ENCODE measurements around the gene ARHGEF11.
A peak's percentile ranks its signal among the peaks of the same experiment; 100 is the strongest.

Gene ARHGEF11

DNA sequence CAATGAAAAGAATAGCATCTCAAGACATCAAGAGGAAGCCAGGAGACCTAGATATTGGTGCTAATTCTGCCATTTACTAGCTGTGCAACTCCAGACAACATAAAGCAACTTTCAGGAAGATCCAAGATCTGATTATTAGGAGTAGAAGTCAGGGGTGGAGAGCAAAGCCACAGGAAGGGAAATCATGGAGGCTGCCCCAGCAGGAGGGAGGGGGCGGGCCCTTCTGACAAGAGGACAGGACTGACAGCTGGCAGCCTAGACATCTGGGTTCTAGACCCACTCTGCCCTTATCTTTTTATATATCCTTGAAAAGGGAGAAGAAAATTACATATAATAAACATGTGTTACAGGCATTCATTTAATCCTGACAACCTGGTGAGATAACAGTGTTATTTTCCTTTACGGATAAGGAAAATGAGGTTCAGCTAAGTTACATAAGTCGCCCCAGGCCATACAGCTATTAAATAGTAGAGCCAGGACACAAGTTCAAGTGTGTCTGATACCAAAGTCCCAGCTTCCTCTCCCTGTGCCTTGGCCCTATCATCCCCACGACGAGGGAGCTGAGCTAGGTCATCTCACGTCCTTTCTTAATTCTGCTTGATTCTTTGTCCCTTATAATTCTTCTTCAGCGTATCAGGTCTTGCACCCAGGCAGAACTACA is 46.6 kb downstream of the ARHGEF11 start:
- no peak for DNase-seq

DNA sequence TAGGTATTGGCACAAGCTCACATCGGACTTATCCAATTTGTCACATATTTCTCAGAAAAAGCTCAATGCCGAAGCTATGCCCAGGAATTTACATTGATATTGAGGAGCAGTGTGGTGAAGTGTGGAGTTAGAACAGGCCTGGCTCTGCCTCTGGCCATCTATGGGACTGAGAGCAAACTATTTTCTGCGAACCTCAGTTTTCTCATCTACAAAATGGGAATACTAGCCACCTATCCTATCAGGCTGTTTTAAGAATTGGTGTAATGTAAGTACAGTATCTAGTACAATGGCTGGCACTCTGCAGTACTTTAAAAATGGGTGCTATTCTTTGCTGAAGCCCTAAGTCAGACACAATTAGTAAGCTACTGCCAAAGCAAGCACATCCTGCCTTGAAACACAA is 47.2 kb downstream of the ARHGEF11 start:
- no peak for DNase-seq

GRCh38 chr1:156995412-156995811 is 50.1 kb downstream of the ARHGEF11 start:
- DNase-seq, result no peak

DNA sequence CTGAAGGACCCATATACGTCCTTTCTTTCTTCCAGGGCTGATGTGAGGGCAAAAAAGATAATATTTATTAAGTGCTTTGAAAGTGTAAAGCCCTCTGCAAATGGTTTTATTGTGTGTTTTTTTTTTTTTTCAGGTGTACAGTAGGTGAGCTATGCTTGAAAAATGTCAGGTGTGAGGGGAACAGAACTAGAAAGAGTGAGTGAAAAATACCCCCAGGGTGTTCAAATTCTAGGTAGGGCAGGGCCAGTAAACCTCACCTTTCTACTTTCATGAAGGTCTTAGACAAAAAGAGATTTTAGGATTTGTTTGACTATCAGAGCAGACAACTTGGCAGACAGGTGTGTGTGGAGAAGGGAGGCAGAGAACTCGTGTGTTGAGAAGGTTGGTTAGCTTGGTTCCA is 51.3 kb downstream of the ARHGEF11 start:
- no peak for DNase-seq

GRCh38 chr1:156993426-156994147 is 52.0 kb downstream of the ARHGEF11 start:
- no peak for DNase-seq

GRCh38 chr1:156992215-156992614 is 53.3 kb downstream of the ARHGEF11 start:
- DNase-seq, result no peak

DNA sequence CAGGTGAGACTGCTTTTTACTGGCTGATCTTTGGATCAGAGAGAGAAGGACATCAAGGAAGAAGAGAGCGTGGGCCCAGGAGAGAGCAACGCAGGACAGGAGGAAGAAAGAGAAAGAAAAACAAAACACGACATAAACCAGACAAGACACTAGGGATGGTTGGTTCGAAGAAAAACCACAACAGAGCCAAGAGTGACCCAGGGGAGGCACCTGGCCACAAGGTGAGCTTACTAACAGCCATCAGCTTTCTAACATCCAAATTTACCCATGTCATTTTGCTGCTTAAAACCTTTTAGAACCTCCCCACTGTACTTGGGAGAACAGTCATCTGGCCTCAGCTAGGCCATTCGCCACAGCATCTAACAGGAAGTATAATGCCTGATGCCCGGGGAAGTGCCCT is 57.8 kb downstream of the ARHGEF11 start:
- DNase-seq, result no peak

DNA sequence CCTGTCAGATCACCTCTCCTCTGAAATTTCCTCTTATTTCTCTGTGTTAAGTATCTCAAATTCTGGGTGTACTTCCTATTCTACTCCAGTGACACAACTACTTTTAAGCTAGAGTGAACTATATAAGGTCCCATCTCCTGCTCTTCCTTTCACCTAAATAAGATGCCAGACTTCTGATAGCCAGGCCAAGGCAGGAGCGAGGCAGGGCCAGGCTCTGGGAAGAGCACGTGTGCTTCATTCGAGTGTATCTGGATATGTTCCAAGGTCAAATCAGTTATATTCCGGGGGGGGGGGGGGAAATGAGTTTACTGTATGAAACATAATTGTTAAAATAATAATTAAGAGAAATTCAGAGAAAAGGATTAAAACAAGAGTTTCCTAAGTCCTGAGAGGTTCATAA is 65.0 kb downstream of the ARHGEF11 start:
- no peak for DNase-seq

DNA sequence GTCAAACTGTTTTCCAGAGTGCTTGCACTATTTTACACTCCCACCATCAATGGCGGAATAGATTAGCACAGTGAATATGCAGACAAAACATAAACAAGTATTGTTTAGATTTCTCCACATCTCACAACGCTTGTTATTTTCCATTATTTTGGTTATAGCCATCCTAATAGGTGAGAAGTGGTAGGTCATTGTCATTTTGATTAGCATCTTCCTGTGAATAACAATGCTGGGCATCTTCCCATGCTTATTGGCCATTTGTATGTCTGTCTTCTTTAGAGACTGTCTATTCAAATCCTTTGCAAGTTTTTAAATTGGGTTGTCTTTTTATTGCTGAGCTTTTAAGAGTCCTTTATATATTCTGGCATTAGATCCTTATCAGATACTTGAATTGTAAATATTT is 70.5 kb downstream of the ARHGEF11 start:
- DNase-seq, result no peak

GRCh38 chr1:156973417-156973816 is 72.1 kb downstream of the ARHGEF11 start:
- no peak for DNase-seq

DNA sequence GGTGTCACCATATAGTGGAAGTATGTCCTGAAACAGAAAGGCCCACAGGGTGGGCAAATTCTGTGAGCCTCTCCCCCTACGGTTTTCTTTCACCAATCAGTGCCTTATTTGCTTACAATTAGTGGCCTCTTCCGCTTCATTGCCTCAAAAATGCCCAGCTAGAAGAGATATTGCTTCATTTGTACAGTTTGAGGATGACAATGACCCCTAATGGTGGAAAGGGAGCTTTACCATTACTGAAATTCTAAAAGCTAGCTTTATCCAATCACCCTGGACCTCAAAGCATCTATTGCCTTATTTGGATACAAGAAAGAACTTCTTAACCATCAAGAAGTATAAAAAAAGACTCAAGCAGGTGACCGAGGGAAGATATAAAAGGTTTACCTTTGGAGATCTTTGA is 75.5 kb downstream of the ARHGEF11 start:
- no peak for DNase-seq

GRCh38 chr1:156969496-156969895 is 76.0 kb downstream of the ARHGEF11 start:
- no peak for DNase-seq

DNA sequence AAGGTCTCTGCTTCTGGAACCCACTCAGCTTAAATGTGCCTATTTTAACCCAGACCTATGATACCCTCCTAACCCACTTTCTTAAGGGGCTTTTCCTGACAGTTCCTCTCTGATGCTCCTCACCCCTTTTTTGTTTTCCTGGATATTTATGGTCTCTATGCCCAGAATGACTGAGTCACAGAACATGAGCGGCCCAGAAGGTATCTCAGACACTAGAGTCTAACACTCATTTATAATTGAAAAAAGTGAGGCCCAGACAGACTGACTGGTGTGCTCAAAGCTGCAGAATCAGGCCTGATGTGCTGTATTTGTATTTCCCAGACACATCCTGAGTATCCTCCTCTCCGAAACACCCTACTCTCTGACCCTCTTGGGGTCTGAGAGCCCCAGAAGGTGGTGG is 81.1 kb downstream of the ARHGEF11 start:
- no peak for DNase-seq

DNA sequence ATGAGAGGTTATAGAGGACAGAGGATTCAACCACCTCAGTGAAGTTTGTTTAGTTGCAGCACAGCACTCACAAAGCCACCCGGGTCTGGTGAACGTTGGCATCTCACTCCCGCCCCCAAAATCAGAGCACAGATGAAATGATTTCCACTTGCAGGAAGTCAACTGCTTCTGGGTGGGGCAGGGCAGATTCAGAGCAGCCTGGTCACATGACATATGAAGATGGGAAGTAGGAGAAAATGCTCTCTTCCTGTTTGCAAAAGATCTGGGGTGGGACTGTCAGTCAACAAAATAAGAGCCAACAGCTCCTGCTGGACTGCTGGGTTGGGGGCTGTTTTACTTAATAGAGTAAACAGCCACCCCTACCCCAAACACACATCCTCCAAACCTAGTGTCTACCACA is 81.9 kb downstream of the ARHGEF11 start:
- DNase-seq, result peak; percentile 35

- DNase-seq, result no peak
Observed at GRCh38 chr1:156961709-156962108, 83.8 kb downstream of the ARHGEF11 start.

DNA sequence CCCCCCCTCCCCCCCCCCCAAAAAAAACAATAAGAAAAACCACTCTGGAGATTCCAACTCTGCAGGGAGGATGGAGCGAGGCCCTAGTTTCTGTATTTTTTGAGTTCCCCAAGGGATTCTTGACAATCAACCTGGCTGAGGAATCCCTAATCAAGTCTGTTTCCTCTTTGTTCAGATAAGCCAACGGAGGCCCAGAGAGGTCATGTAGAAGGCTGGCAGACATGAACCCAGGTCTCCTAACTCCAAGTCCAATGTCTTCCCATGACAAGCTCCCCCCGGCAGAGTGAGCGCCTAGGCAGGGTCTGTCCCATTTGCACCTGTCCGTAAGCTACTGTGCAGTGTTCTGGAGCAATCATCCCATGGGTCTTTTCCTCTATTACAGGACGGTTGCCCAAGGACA is 85.6 kb downstream of the ARHGEF11 start:
- no peak for DNase-seq

- no peak for DNase-seq
Observed at GRCh38 chr1:156959414-156959813, 86.1 kb downstream of the ARHGEF11 start.

DNA sequence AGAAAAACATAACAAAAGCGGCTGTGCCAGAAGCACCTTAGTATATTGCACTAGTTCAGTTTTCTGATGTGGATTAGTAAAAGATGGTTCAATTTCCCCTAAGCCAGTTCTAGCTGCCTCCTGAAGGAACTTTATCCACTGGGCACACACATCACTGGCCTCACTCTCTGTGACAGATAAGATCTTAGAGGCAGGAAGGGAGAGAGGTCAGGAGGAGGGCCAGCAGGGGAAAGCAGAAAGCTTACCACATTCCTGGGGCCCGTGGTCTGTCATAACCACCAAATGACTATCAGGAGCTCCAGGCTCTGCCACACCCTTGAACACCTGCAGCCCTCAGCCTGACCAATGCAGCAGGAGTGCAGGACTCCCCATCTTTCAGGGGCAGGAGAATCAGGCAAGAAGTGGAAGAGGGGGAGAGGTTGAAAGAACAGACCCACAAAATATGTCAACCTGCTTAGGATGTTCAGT is 87.3 kb downstream of the ARHGEF11 start:
- DNase-seq, result no peak

- no peak for DNase-seq
Observed at GRCh38 chr1:156957634-156958033, 87.9 kb downstream of the ARHGEF11 start.

GRCh38 chr1:156956333-156956732 is 89.2 kb downstream of the ARHGEF11 start:
- no peak for DNase-seq

GRCh38 chr1:156953571-156953970 is 92.0 kb downstream of the ARHGEF11 start:
- no peak for DNase-seq

DNA sequence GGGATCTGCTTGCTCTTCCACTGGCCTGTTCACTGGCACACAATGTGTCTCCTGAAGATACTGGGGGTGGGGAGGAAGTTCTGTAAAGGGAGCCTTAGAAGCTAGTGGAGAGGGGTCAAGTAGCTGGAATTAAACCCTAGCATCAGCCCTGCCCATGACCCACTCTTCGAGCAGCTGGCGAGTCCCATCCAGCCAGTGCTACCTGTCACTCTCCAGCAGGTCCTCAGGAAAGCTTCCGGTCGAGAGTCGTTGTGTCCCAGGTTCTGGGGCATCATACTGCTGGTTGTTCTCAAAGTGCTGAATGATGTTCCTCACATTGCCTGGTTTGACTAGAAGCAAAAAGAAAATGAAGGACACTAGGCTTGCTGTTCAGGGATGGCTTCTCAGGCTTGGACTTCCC is 94.2 kb downstream of the ARHGEF11 start:
- no peak for DNase-seq

DNA sequence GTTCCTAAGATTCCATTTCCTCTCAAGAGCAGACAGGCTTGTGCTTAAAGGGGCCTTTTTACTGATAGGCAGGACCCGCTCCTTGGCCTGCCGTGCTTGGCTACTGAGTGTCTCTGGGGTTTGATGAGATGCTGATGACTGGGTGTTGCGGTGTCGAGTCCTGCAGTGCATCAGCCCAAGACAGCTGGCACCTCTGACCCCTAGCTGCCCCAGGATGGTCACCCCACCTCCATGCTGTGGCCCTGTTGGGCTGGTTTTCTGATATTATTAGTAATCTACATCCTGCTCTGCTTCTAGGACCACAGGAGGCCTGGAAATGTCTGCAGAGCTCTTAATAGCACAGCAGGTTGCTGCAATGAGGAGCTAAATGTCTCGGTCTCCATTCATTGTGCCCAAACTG is 96.4 kb downstream of the ARHGEF11 start:
- DNase-seq, result no peak

GRCh38 chr1:156948708-156949107 is 96.8 kb downstream of the ARHGEF11 start:
- DNase-seq, result no peak
